GM19438 (cell line): ENCODE measurements around the gene ZMIZ2.
"Not testable (repeated sequence)": the region's sequence is repeated elsewhere in the genome, so short reads cannot be mapped to it uniquely, and the experiment has no call there.

Experiments used
- ATAC-seq: cut with Tn5 transposase; IDR thresholded peaks from one replicate; pipeline ENCODE4 v1.9.1; 2021; ENCODE audit warnings: low read depth; ENCODE audit not compliant: unreplicated experiment

The ZMIZ2 gene

GRCh38 chr7:44748045-44748947 lies at the start of gene ZMIZ2:
Gene ZMIZ2, plus strand, starts transcription at chr7:44748847. Its CDS starts 7,403 bp downstream, at chr7:44756250.
- ATAC-seq: peak; percentile 63

- not testable (repeated sequence) for ATAC-seq
Observed at GRCh38 chr7:44699598-44699997, 49.0 kb upstream of the ZMIZ2 start.

GRCh38 chr7:44700322-44700721 lies 48.3 kb upstream of the ZMIZ2 start:
- no peak for ATAC-seq

GRCh38 chr7:44703391-44703790 lies 45.3 kb upstream of the ZMIZ2 start:
- ATAC-seq: not testable (repeated sequence)

- ATAC-seq: no peak
Observed at GRCh38 chr7:44703921-44704320, 44.7 kb upstream of the ZMIZ2 start.

- no peak for ATAC-seq
Observed at GRCh38 chr7:44705434-44705833, 43.2 kb upstream of the ZMIZ2 start.

GRCh38 chr7:44706788-44707557 lies 41.7 kb upstream of the ZMIZ2 start:
- no peak for ATAC-seq

GRCh38 chr7:44707558-44708230 lies 41.0 kb upstream of the ZMIZ2 start:
- ATAC-seq: no peak

- no peak for ATAC-seq
Observed at GRCh38 chr7:44709011-44709915, 39.4 kb upstream of the ZMIZ2 start.

GRCh38 chr7:44709945-44710596 lies 38.6 kb upstream of the ZMIZ2 start:
- ATAC-seq: no peak

- no peak for ATAC-seq
Observed at GRCh38 chr7:44711528-44711927, 37.1 kb upstream of the ZMIZ2 start.

- ATAC-seq: no peak
Observed at GRCh38 chr7:44712012-44712411, 36.6 kb upstream of the ZMIZ2 start.

GRCh38 chr7:44713141-44713540 lies 35.5 kb upstream of the ZMIZ2 start:
- ATAC-seq: no peak

- no peak for ATAC-seq
Observed at GRCh38 chr7:44713680-44714335, 34.8 kb upstream of the ZMIZ2 start.

GRCh38 chr7:44716205-44716604 lies 32.4 kb upstream of the ZMIZ2 start:
- ATAC-seq: no peak

- no peak for ATAC-seq
Observed at GRCh38 chr7:44720301-44720700, 28.3 kb upstream of the ZMIZ2 start.

- no peak for ATAC-seq
Observed at GRCh38 chr7:44724276-44724675, 24.4 kb upstream of the ZMIZ2 start.

- ATAC-seq: not testable (repeated sequence)
Observed at GRCh38 chr7:44726250-44726649, 22.4 kb upstream of the ZMIZ2 start.
